RWPE1 (cell line): Measurements from ENCODE around the gene CYP20A1.

Experiments
- CTCF ChIA-PET: fragments of 350-600 bp; sonication (Branson Sonifier 250); formaldehyde crosslinking; extraction: SDS; loops from one replicate; lab custom pipeline; 2021; lab: Yijun Ruan, JAX
- POLR2A ChIA-PET: fragments of 400-600 bp; formaldehyde crosslinking; extraction: SDS; loops from one replicate; lab custom pipeline; 2020; ENCODE audit warnings: antibody characterized with exemption; ENCODE audit not compliant: low non-redundant PET; lab: Yijun Ruan, JAX
- DNase-seq: peaks from one replicate; pipeline ENCODE4 v3.0.0; 2012; ENCODE audit warnings: low spot score
- H3K27ac ChIP-seq: fragments of 450-650 bp; 2 replicates; pipeline ENCODE4 v1.5.1; 2017
- CTCF ChIP-seq: fragments of 450-650 bp; conservative IDR thresholded peaks from 2 replicates; pipeline ENCODE4 v1.5.1; 2017; ENCODE audit warnings: low read depth, mild to moderate bottlenecking

The CYP20A1 gene

GRCh38 chr2:203327582-203327900 lies 88.7 kb downstream of the CYP20A1 start:
- peak overlapping the region; percentile 88 for H3K27ac ChIP-seq

GRCh38 chr2:203327901-203328759 lies 89.3 kb downstream of the CYP20A1 start, which contains the start of gene ABI2:
ABI2 (plus strand) TSS chr2:203328394; CDS start chr2:203328515, 121 bp downstream.
- no peak for TF ChIP-seq CTCF
- CTCF ChIA-PET = interaction anchor here (0.6 kb wide), 1 partner anchor 225 kb away, joined by 4 read pairs; no protein-coding TSS in a partner anchor
- DNase-seq = peak; percentile 86
- POLR2A ChIA-PET = no interaction called here
- H3K27ac ChIP-seq = peak within 1 kb of the TSS; percentile 88

More at GRCh38 chr2:203327582-203327900, 88.7 kb downstream of the CYP20A1 start:
- no peak for TF ChIP-seq CTCF
- POLR2A ChIA-PET = no interaction called here
- DNase-seq = peak; percentile 17
- CTCF ChIA-PET = no interaction called here

GRCh38 chr2:203328760-203329540 lies 90.1 kb downstream of the CYP20A1 start:
- no peak for TF ChIP-seq CTCF
- DNase-seq = peak; percentile 62
- ChIA-PET CTCF (interaction anchor here (0.6 to 0.7 kb wide), 2 partner anchors 224 to 405 kb away, joined by 4 read pairs; no protein-coding TSS in a partner anchor), POLR2A (no interaction called here)
- peak overlapping the region; percentile 88 for H3K27ac ChIP-seq

GRCh38 chr2:203330434-203330833 lies 91.6 kb downstream of the CYP20A1 start:
- ChIA-PET CTCF (interaction anchor here (0.7 to 1.0 kb wide), 2 partner anchors 452 to 480 kb away, joined by 3 read pairs; no protein-coding TSS in a partner anchor), POLR2A (no interaction called here)
- DNase-seq = peak; percentile 24
- no peak overlapping the region for H3K27ac ChIP-seq
- TF ChIP-seq CTCF = no peak

GRCh38 chr2:203338322-203338721 lies 99.5 kb downstream of the CYP20A1 start:
- no peak for TF ChIP-seq CTCF
- no peak for DNase-seq
- ChIA-PET POLR2A (no interaction called here), CTCF (no interaction called here)
- H3K27ac ChIP-seq = no peak overlapping the region
